ENCODE measurements around the gene SESN2. TPM values are rescaled to one million over a fixed set of nuclear protein-coding genes. Genes with fewer than 3 reads are reported as not detected.

Gene SESN2
- total RNA-seq, 1 experiment from 2014 or later = 36.8 TPM

DNA sequence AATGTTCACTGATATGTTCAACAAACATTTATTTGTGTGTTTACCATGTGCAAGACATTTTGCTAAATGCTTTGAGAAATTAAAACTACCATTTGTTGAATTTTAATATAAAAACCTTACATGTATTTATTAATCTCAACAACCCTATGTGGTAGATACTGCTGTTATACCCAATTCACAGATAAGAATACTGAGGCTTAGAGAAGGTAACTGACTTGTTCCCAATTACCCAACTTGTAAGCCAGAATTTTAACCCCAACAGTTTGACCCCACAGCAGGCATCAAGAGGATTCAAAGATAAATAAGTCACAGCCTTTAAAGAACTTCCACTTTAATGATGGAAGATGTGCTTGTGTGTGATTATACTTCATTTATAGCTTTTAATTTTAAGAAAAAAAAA is 30.2 kb upstream of the SESN2 start:
- H3K4me3 ChIP-seq (replicated peaks in 1 of 2; ENCODE audit: low read depth in 1 of 2, low read length in 2 of 2) = no peak overlapping the region
- no TSS peak for BruUV-seq (replicated peaks)
- no peak overlapping the region for H3K9ac ChIP-seq (ENCODE audit: low read length)
- H3K4me1 ChIP-seq (ENCODE audit: control insufficient read depth in 1 of 2, insufficient read depth in 2 of 2, low read length in 2 of 2) = peaks cover 3 to 13% of the 10 kb centered on the region in 2 experiments; a peak in 3 of 4 replicates
- no peak for DNase-seq (ENCODE audit: low read depth, low spot score)
- H3K9me2 ChIP-seq (ENCODE audit: insufficient read depth) = no peaks in the 10 kb centered on the region
- ATAC-seq = no peak
- H4K20me1 ChIP-seq (ENCODE audit: insufficient read depth) = no peaks in the 10 kb centered on the region
- no peak overlapping the region for H3K4me2 ChIP-seq (ENCODE audit: low read length)
- H3K27me3 ChIP-seq (ENCODE audit: insufficient read depth, low read length) = no peaks in the 10 kb centered on the region
- no peak overlapping the region for H3K27ac ChIP-seq (ENCODE audit: low read depth, low read length)
- POLR2A ChIA-PET = no interaction called here
- H3K9me3 ChIP-seq (ENCODE audit: control insufficient read depth in 1 of 2, insufficient read depth in 1 of 2, low read depth in 1 of 2, low read length in 2 of 2) = no peaks in the 10 kb centered on the region
- peaks cover 75% of the 10 kb centered on the region for H3K79me2 ChIP-seq (ENCODE audit: insufficient read depth, low read length)
- CTCF ChIA-PET = no interaction called here
- no peak for TF ChIP-seq SP1 (IDR thresholded peaks at IDR 0.05; ENCODE audit: low read depth)
- TF ChIP-seq TCF7L2 (IDR thresholded peaks at IDR 0.05; ENCODE audit: borderline replicate concordance, extremely low read depth, insufficient read depth, insufficient read length) = no peak
- TF ChIP-seq SRF (IDR thresholded peaks at IDR 0.05; ENCODE audit: low read depth) = no peak
- TF ChIP-seq, protein P1, sequence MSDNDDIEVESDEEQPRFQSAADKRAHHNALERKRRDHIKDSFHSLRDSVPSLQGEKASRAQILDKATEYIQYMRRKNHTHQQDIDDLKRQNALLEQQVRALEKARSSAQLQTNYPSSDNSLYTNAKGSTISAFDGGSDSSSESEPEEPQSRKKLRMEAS (IDR thresholded peaks at IDR 0.05) = no peak
- TF ChIP-seq EZH2 (IDR thresholded peaks at IDR 0.05) = no peak
- no peak for TF ChIP-seq CBX3 (IDR thresholded peaks at IDR 0.05; ENCODE audit: low read depth)
- no peak for TF ChIP-seq EZH2phosphoT487 (IDR thresholded peaks at IDR 0.05; ENCODE audit: borderline replicate concordance)
- H3K36me3 ChIP-seq (ENCODE audit: control insufficient read depth in 1 of 2, insufficient read depth in 2 of 2, low read length in 2 of 2) = peaks cover 40 to 43% of the 10 kb centered on the region in 2 experiments; a peak in 3 of 4 replicates
- intact Hi-C loops (cut with micrococcal nuclease) = no loop called here
- H2AFZ ChIP-seq (ENCODE audit: low read depth, low read length, poor library complexity, severe bottlenecking) = no peak overlapping the region
- RAD21 ChIA-PET (ENCODE audit: low non-redundant PET in 1 of 2, low total read pairs in 2 of 2, uncharacterized antibody in 2 of 2, unreplicated experiment in 2 of 2) = no interaction called here

DNA sequence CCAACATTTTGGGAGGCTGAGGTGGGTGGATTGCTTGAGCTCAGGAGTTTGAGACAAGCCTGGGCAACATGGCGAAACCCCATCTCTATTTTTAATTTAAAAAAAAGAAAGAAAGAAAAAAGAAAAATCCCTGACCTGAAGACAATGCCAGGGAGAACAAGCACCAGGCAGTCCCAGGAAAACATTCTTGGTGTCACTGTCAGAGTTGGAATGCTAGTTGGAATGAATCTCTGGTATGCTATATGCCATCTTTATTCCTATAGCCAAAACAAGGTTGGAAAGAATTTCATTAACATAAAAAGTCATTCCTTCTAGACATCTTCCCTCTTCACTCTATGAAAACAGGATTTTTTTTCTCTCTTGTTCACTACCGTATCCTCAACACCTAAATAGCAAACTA is 29.3 kb upstream of the SESN2 start:
- H3K36me3 ChIP-seq (ENCODE audit: control insufficient read depth in 1 of 2, insufficient read depth in 2 of 2, low read length in 2 of 2) = peaks cover 36 to 38% of the 10 kb centered on the region in 2 experiments; a peak in 3 of 4 replicates
- no peaks in the 10 kb centered on the region for H4K20me1 ChIP-seq (ENCODE audit: insufficient read depth)
- no peak overlapping the region for H3K9ac ChIP-seq (ENCODE audit: low read length)
- no peak overlapping the region for H3K4me2 ChIP-seq (ENCODE audit: low read length)
- ChIA-PET CTCF (no interaction called here), POLR2A (no interaction called here), RAD21 (ENCODE audit: low non-redundant PET in 1 of 2, low total read pairs in 2 of 2, uncharacterized antibody in 2 of 2, unreplicated experiment in 2 of 2) (no interaction called here)
- TF ChIP-seq ELF1 (IDR thresholded peaks at IDR 0.05; ENCODE audit: borderline replicate concordance, low read depth) (no peak), YY1 (IDR thresholded peaks at IDR 0.05; ENCODE audit: extremely low read depth, insufficient replicate concordance, low read depth, low read length) (no peak), POLR2AphosphoS5 (IDR thresholded peaks at IDR 0.05; ENCODE audit: low read depth, low read length) (no peak)
- TF ChIP-seq, protein P2, sequence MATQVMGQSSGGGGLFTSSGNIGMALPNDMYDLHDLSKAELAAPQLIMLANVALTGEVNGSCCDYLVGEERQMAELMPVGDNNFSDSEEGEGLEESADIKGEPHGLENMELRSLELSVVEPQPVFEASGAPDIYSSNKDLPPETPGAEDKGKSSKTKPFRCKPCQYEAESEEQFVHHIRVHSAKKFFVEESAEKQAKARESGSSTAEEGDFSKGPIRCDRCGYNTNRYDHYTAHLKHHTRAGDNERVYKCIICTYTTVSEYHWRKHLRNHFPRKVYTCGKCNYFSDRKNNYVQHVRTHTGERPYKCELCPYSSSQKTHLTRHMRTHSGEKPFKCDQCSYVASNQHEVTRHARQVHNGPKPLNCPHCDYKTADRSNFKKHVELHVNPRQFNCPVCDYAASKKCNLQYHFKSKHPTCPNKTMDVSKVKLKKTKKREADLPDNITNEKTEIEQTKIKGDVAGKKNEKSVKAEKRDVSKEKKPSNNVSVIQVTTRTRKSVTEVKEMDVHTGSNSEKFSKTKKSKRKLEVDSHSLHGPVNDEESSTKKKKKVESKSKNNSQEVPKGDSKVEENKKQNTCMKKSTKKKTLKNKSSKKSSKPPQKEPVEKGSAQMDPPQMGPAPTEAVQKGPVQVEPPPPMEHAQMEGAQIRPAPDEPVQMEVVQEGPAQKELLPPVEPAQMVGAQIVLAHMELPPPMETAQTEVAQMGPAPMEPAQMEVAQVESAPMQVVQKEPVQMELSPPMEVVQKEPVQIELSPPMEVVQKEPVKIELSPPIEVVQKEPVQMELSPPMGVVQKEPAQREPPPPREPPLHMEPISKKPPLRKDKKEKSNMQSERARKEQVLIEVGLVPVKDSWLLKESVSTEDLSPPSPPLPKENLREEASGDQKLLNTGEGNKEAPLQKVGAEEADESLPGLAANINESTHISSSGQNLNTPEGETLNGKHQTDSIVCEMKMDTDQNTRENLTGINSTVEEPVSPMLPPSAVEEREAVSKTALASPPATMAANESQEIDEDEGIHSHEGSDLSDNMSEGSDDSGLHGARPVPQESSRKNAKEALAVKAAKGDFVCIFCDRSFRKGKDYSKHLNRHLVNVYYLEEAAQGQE (IDR thresholded peaks at IDR 0.05; ENCODE audit: low read depth) = no peak
- TF ChIP-seq, protein P1 (IDR thresholded peaks at IDR 0.05) = no peak
- no peaks in the 10 kb centered on the region for H3K9me3 ChIP-seq (ENCODE audit: control insufficient read depth in 1 of 2, insufficient read depth in 1 of 2, low read depth in 1 of 2, low read length in 2 of 2)
- peaks cover 5 to 15% of the 10 kb centered on the region in 2 experiments; a peak in 3 of 4 replicates for H3K4me1 ChIP-seq (ENCODE audit: control insufficient read depth in 1 of 2, insufficient read depth in 2 of 2, low read length in 2 of 2)
- peaks cover 69% of the 10 kb centered on the region for H3K79me2 ChIP-seq (ENCODE audit: insufficient read depth, low read length)
- no peak overlapping the region for H3K4me3 ChIP-seq (replicated peaks in 1 of 2; ENCODE audit: low read depth in 1 of 2, low read length in 2 of 2)
- H2AFZ ChIP-seq (ENCODE audit: low read depth, low read length, poor library complexity, severe bottlenecking) = no peak overlapping the region
- no peak for DNase-seq (ENCODE audit: low read depth, low spot score)
- H3K27me3 ChIP-seq (ENCODE audit: insufficient read depth, low read length) = no peaks in the 10 kb centered on the region
- H3K27ac ChIP-seq (ENCODE audit: low read depth, low read length) = no peak overlapping the region
- intact Hi-C loops (cut with micrococcal nuclease) = no loop called here
- no TSS peak for BruUV-seq (replicated peaks)
- no peaks in the 10 kb centered on the region for H3K9me2 ChIP-seq (ENCODE audit: insufficient read depth)
- ATAC-seq = no peak
